OCI-LY3 (cell line): ENCODE results near the gene FALEC.
"Not testable (repeated sequence)": the region's sequence is repeated elsewhere in the genome, so short reads cannot be mapped to it uniquely, and the experiment has no call there.

ENCODE experiments used
- H2AFZ ChIP-seq: fragments of 200-600, 300-600 bp; shearing (Covaris generic); 2 replicates; pipeline ENCODE4 v1.6.0; 2014; ENCODE audit warnings: antibody characterized with exemption, low read depth, low read length
- H3K27ac ChIP-seq: fragments of 200-600, 300-600 bp; sonication (generic); 2 replicates; pipeline ENCODE4 v1.5.1; 2014; ENCODE audit warnings: mild to moderate bottlenecking, low read length, moderate library complexity, mixed read lengths
- H3K27me3 ChIP-seq: fragments of 200-600, 300-600 bp; sonication (generic); 2 replicates; pipeline ENCODE4 v1.6.1; 2014; ENCODE audit warnings: low read depth, low read length, mixed read lengths
- H3K36me3 ChIP-seq: fragments of 200-600, 300-600 bp; sonication (generic); replicated peaks from 2 replicates; pipeline ENCODE3; 2014; ENCODE audit warnings: low read depth, low read length, mixed read lengths
- H3K4me1 ChIP-seq: fragments of 300-600, 200-600 bp; sonication (generic); 2 replicates; pipeline ENCODE4 v1.6.1; 2014; ENCODE audit warnings: low read length, mixed read lengths
- H3K4me2 ChIP-seq: fragments of 200-600, 300-600 bp; sonication (generic); 2 replicates; pipeline ENCODE4 v1.6.1; 2014; ENCODE audit warnings: low read length, mixed read lengths
- H3K4me3 ChIP-seq: fragments of 300-600, 200-600 bp; sonication (generic); 2 replicates; pipeline ENCODE4 v1.5.1; 2014; ENCODE audit warnings: antibody characterized with exemption, mild to moderate bottlenecking, low read length, moderate library complexity
- H3K79me2 ChIP-seq: fragments of 300-600, 200-600 bp; shearing (Covaris generic); 2 replicates; pipeline ENCODE4 v1.6.1; 2014; ENCODE audit warnings: mild to moderate bottlenecking, low read length, mixed read lengths
- H3K9ac ChIP-seq: fragments of 300-600, 200-600 bp; shearing (Covaris generic); 2 replicates; pipeline ENCODE4 v1.6.0; 2014; ENCODE audit warnings: mild to moderate bottlenecking, low read length, moderate library complexity
- H3K9me3 ChIP-seq: fragments of 200-600, 300-600 bp; shearing (Covaris generic); 2 replicates; pipeline ENCODE4 v1.6.1; 2014; ENCODE audit warnings: low read length, mixed read lengths; ENCODE audit not compliant: insufficient read depth
- H4K20me1 ChIP-seq: fragments of 200-600, 300-600 bp; sonication (generic); 2 replicates; pipeline ENCODE4 v1.6.1; 2016; ENCODE audit warnings: low read length, mixed read lengths; ENCODE audit not compliant: insufficient read depth
- EZH2phosphoT487 ChIP-seq: fragments of 200-600 bp; shearing (Covaris generic); IDR thresholded peaks from 2 replicates; pipeline ENCODE4 v1.6.1; 2018; ENCODE audit warnings: antibody characterized with exemption, mixed run types, low read depth
- TF ChIP-seq, protein P1 (sequence below): fragments of 200-600, 300-600 bp; sonication (generic); IDR thresholded peaks from 2 replicates; pipeline ENCODE4 v1.5.1; 2014; ENCODE audit warnings: antibody characterized with exemption, low read length, low read depth

The FALEC gene

DNA sequence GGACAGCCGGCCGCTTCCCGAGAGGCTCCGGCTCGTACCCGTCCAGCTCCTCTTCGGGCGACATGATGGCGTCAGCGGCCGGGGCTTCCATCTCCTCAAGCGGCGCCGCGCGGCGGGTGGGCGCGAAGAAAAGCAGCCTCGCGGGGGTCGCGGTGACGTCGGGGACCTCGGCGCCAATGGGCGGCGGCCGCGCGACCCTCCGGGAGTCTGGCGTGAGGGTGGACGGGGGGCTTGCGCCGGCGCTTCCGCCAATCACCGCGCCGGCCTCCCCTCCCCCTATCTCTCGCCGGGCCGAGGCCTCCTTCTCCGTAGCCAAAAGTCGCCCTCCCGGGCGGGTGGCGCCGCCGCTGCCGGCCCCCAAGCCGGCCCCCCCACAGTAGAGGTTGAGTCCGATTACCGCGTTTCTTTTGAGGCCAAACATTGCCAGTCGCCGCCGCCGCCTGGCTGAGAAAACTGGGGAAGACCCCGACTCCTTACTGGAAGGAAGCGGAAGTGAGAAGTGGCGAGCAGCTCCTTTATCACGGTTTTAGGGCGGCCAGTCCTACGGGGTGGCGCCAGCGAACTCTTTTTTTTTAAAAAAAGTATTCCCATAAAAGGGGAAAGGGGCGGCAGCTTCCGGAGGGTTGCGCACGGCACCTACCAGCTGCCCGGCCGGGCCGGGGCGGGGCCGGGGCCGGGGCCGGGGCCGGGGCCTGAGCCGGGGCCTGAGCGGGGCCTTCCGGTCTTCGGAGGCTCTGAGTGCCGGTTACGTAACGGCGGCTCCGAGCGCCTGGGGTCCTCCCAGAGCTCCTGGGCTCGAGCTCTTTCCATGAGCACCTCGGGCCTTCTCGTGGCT, 63.8 kb downstream of the FALEC start, which contains the start of gene MCL1:
Gene MCL1 (minus strand): TSS at position 501 of the 835 bp plus-strand sequence. CDS start 80 bp downstream, at position 421.
- H2AFZ ChIP-seq = peak within 1 kb of the TSS; percentile 52
- peak within 1 kb of the TSS; percentile 89 for H3K27ac ChIP-seq
- H3K79me2 ChIP-seq = peaks cover 60% of the 10 kb centered on the region
- peaks cover 31% of the 10 kb centered on the region for H3K4me1 ChIP-seq
- H3K9ac ChIP-seq = peak within 1 kb of the TSS; percentile 99
- peaks cover 47% of the 10 kb centered on the region for H3K36me3 ChIP-seq
- peak within 1 kb of the TSS; percentile 81 for H3K4me3 ChIP-seq
- TF ChIP-seq EZH2phosphoT487 = no peak
- TF ChIP-seq, protein P1, sequence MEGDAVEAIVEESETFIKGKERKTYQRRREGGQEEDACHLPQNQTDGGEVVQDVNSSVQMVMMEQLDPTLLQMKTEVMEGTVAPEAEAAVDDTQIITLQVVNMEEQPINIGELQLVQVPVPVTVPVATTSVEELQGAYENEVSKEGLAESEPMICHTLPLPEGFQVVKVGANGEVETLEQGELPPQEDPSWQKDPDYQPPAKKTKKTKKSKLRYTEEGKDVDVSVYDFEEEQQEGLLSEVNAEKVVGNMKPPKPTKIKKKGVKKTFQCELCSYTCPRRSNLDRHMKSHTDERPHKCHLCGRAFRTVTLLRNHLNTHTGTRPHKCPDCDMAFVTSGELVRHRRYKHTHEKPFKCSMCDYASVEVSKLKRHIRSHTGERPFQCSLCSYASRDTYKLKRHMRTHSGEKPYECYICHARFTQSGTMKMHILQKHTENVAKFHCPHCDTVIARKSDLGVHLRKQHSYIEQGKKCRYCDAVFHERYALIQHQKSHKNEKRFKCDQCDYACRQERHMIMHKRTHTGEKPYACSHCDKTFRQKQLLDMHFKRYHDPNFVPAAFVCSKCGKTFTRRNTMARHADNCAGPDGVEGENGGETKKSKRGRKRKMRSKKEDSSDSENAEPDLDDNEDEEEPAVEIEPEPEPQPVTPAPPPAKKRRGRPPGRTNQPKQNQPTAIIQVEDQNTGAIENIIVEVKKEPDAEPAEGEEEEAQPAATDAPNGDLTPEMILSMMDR = no peak
- H3K9me3 ChIP-seq = no peaks in the 10 kb centered on the region
- no peaks in the 10 kb centered on the region for H3K27me3 ChIP-seq
- H3K4me2 ChIP-seq = peak within 1 kb of the TSS; percentile 94
- peaks cover 49% of the 10 kb centered on the region for H4K20me1 ChIP-seq

DNA sequence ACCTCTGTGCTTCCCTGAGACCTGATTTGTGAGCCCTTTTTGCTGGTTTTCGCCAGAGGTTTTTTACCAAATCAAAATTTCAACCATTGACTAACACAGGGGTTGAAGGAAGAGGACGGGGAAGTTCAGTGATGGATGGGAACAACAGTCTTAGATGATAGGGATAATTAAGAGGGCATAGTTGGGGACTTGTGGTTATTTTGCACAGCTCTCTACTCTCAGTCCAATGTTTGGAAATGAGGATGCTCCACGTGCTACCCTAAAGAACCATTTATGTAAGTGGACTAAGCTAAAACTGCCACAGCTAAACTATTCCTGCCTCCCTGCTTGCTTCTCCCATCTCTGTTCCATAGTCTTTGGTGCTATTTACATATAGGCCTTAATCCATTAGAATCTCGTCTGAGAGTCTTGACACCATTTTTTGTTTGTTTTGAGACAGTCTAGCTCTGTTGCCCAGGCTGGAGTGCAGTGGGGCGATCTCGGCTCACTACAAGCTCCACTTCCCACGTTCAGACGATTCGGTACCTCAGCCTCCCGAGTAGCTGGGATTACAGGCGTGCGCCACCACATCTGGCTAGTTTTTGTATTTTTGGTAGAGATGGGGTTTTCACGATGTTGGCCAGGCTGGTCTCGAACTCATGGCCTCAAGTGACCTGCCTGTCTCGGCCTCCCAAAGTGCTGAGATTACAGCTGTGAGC, 64.5 kb downstream of the FALEC start:
- H3K36me3 ChIP-seq = peaks cover 39% of the 10 kb centered on the region
- H3K4me1 ChIP-seq = peaks cover 24% of the 10 kb centered on the region
- H3K79me2 ChIP-seq = peaks cover 52% of the 10 kb centered on the region
- H3K27me3 ChIP-seq = no peaks in the 10 kb centered on the region
- TF ChIP-seq EZH2phosphoT487 = no peak
- TF ChIP-seq, protein P1 = no peak
- peak overlapping the region; percentile 88 for H3K9ac ChIP-seq
- H3K4me3 ChIP-seq = peak overlapping the region; percentile 78
- peak overlapping the region; percentile 52 for H2AFZ ChIP-seq
- peak overlapping the region; percentile 79 for H3K4me2 ChIP-seq
- H3K9me3 ChIP-seq = no peaks in the 10 kb centered on the region
- peak overlapping the region; percentile 80 for H3K27ac ChIP-seq
- peaks cover 41% of the 10 kb centered on the region for H4K20me1 ChIP-seq

DNA sequence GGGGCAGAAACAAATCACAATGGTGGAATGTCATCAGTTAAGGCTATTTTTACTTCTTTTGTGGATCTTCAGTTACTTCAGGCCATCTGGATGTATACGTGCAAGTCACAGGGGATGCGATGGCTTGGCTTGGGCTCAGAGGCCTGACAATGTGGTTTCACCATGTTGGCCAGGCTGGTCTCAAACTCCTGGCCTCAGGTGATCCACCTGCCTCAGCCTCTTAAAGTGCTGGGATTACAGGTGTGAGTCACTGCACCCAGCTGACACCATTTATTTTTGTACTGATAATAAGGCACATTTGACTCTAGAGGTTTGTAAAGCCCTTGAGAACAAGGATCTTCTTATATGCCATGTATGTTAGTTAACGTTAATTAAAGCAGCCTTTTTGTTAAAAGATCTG, 65.4 kb downstream of the FALEC start:
- peaks cover 43% of the 10 kb centered on the region for H3K79me2 ChIP-seq
- not testable (repeated sequence) for H2AFZ ChIP-seq, H3K9ac ChIP-seq, H3K9me3 ChIP-seq, H3K4me2 ChIP-seq, H3K27me3 ChIP-seq, H3K4me3 ChIP-seq, H3K27ac ChIP-seq
- H3K4me1 ChIP-seq = peaks cover 15% of the 10 kb centered on the region
- peaks cover 33% of the 10 kb centered on the region for H4K20me1 ChIP-seq
- H3K36me3 ChIP-seq = peaks cover 31% of the 10 kb centered on the region

DNA sequence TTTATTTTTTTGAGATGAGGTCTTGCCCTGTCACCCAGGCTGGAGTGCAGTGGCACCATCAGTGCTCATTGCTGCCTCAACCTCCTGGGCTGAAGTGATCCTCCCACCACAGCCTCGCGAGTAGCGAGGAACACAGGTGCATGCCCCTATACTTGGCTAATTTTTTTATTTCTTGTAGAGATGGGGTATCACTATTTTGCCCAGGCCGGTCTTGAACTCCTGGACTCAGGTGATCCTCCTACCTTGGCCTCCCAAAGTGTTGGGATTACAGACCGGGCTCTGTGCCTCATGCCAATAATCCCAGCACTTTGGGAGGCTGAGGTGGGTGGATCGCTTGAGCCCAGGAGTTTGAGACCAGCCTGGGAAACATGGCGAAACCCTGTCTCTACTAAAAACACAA, 65.9 kb downstream of the FALEC start:
- Histone ChIP-seq H3K36me3 (peaks cover 26% of the 10 kb centered on the region), H3K79me2 (peaks cover 39% of the 10 kb centered on the region), H4K20me1 (peaks cover 28% of the 10 kb centered on the region), H3K4me1 (peaks cover 10% of the 10 kb centered on the region)
- H3K9me3 ChIP-seq, H3K9ac ChIP-seq, H3K4me2 ChIP-seq, H3K27ac ChIP-seq, H2AFZ ChIP-seq, H3K4me3 ChIP-seq, H3K27me3 ChIP-seq: not testable (repeated sequence)

DNA sequence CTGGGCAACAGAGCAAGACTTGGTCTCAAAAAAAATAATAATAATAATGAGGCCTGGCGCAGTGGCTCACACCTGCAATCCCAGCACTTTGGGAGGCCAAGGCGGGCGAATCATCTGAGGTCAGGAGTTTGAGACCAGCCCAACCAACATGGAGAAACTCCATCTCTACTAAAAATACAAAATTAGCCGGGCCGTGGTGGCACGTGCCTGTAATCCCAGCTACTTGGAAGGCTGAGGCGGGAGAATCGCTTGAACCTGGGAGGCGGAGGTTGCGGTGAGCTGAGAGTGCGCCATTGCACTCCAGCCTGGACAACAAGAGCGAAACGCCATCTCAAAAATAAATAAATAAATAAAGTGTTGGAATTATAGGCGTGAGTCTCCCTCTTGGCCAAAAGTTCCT, 66.4 kb downstream of the FALEC start:
- H3K9ac ChIP-seq, H3K27ac ChIP-seq, H3K4me3 ChIP-seq, H3K4me2 ChIP-seq, H2AFZ ChIP-seq, H3K4me1 ChIP-seq, H3K27me3 ChIP-seq, H3K9me3 ChIP-seq: not testable (repeated sequence)
- peaks cover 23% of the 10 kb centered on the region for H4K20me1 ChIP-seq
- peaks cover 34% of the 10 kb centered on the region for H3K79me2 ChIP-seq
- H3K36me3 ChIP-seq = peaks cover 21% of the 10 kb centered on the region
